ENCODE results near the gene USP15. TPM values are rescaled to one million over a fixed set of nuclear protein-coding genes. Genes with fewer than 3 reads are reported as not detected.
"Not testable (repeated sequence)": the region's sequence is repeated elsewhere in the genome, so short reads cannot be mapped to it uniquely, and the experiment has no call there.

The USP15 gene
- polyA plus RNA-seq, 3 donors: 45.0 to 48.3 (median 48.2) TPM

- no peak for DNase-seq
Measured at GRCh38 chr12:62317017-62317416, 56.8 kb downstream of the USP15 start.

- DNase-seq: no peak
Measured at GRCh38 chr12:62319058-62319457, 58.9 kb downstream of the USP15 start.

GRCh38 chr12:62320054-62320453, 59.9 kb downstream of the USP15 start:
- no peak for DNase-seq

GRCh38 chr12:62323386-62323785, 63.2 kb downstream of the USP15 start:
- no peak for DNase-seq

DNA sequence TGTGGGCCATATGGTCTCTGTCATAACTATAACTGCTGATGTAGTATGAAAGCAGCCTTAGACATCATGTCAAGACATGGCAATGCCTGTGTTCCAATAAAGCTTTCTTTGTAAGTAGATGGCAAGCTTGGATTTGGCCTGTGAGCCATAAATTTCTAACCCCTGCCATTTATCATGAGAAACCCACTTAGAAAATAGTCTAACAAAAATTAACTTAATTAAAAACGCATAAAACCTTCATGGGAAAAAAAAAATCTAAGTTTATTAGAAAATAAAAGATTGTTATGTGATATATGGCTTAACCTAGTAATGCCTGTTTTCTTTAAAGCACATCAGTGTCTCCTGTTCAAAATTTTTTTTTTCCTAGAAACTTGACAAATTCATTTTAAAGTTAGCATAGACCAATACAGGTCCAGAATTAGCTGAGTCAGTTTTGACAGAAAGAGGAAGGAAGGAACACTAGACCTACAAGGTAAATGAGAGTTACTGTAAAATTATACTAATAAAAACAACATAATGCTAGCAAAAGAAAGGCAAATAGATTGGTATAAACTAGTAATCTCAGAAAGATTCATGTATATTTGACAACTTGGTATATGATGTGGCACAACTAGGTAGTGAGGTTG, 68.2 kb downstream of the USP15 start:
- peak; percentile 8 for DNase-seq

- no peak for DNase-seq
Measured at GRCh38 chr12:62331306-62331705, 71.1 kb downstream of the USP15 start.

- DNase-seq: no peak
Measured at GRCh38 chr12:62332598-62332997, 72.4 kb downstream of the USP15 start.

GRCh38 chr12:62335057-62335456, 74.9 kb downstream of the USP15 start:
- no peak for DNase-seq

- DNase-seq: no peak
Measured at GRCh38 chr12:62335796-62336195, 75.6 kb downstream of the USP15 start.

DNA sequence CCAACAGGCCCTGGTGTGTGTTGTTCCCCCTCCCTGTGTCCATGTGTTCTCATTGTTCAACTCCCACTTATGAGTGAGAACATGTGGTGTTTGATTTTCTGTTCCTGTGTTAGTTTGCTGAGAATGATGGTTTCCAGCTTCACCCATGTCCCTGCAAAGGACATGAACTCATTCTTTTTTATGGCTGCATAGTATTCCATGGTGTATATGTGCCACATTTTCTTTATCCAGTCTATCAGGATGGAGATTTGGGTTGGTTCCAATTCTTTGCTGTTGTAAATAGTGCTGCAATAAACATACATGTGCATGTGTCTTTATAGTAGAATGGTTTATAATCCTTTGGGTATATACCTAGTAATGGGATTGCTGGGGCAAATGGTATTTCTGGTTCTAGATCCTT, 77.4 kb downstream of the USP15 start:
- DNase-seq: not testable (repeated sequence)

DNA sequence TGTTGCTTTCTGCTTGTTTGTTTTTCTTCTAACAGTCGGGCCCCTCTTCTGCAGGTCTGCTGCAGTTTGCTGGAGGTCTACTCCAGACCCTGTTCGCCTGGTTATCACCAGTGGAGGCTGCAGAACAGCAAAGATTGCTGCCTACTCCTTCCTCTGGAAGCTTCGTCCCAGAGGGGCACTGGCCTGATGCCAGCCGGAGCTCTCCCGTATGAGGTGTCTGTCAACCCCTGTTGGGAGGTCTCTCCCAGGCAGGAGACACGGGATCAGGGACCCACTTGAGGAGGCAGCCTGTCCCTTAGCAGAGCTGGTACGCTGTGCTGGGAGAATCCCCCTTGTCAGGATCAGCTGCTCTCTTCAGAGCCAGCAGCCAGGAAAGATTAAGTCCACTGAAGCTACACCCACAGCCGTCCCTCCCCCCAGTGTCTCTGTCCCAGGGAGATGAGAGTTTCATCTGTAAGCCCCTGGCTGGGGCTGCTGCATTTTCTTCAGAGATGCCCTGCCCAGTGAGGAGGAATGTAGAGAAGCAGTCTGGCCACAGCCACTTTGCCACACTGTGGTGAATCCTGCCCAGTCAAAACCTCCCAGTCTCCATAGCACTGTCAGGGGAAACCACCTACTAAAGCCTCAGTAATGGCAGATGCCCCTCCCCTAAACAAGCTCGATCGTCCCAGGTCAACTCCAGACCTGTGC, 82.6 kb downstream of the USP15 start:
- DNase-seq: not testable (repeated sequence)

GRCh38 chr12:62343304-62344120, 83.3 kb downstream of the USP15 start:
- DNase-seq: not testable (repeated sequence)

DNA sequence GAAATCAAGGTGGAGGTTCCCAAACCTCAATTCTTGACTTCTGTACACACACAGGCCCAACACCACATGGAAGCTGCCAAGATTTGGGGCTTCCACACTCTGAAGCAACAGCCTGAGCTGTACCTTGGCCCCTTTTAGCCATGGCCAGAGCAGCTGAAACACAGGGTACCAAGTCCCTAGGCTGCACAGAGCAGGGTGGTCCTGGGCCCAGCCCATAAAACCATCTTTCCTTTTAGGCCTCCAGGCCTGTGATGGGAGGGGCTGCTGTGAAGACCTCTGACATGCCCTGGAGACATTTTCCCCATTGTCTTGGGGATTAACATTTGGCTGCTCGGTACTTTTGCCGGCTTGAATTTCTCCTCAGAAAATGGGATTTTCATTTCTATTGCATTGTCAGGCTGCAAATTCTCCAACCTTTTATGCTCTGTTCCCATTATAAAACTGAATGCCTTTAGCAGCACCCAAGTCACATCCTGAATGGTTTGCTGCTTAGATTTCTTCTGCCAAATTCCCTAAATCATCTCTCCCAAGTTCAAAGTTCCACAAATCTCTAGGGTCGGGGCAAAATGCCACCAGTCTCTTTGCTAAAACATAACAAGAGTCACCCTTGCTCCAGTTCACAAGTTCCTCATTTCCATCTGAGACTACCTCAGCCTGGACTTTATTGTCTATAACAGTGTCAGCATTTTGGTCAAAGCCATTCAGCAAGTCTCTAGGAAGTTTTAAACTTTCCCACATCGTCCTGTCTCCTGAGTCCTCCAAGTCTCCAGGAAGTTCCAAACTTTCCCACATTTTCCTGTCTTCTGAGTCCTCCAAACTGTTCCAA, 84.7 kb downstream of the USP15 start:
- not testable (repeated sequence) for DNase-seq

- no peak for DNase-seq
Measured at GRCh38 chr12:62345667-62346066, 85.5 kb downstream of the USP15 start.

DNA sequence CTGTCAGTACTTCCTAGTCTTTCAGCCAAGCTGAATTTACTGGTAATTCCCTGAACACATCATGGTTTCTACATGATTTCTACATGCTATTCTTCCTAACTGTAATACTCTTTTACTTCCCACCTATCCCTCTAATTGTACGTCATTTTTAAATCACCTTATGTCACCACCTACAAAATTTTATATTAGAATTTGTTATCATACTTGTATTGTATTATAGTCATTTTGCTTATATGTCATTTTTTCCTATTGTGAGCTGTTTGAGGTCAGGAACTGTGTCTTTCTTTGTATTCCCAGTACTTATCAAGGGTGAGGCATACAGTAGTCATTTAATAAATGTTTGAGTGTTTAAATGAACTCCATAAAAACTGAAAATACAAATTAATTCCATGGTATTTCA, 86.6 kb downstream of the USP15 start:
- no peak for DNase-seq

- DNase-seq: peak; percentile 2
Measured at GRCh38 chr12:62347922-62348650, 87.9 kb downstream of the USP15 start.

DNA sequence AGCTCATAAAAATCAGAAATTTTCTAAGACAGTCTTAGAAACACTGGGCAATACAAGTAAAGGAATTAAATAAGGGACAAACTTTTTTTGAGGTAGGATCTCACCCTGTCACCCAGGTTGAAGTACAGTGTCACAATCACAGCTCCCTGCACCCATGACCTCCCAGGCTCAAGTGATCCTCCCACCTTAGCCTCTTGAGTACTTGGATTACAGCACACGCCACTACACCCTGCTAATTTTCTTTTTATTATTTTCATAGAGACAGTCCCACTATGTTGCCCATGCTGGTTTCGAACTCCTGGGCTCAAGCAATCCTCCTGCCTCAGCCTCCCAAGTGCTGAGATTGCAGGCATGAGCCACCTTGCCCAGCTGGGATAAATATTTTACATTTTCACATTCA, 90.3 kb downstream of the USP15 start:
- DNase-seq: no peak

GRCh38 chr12:62351326-62351725, 91.1 kb downstream of the USP15 start:
- no peak for DNase-seq

DNA sequence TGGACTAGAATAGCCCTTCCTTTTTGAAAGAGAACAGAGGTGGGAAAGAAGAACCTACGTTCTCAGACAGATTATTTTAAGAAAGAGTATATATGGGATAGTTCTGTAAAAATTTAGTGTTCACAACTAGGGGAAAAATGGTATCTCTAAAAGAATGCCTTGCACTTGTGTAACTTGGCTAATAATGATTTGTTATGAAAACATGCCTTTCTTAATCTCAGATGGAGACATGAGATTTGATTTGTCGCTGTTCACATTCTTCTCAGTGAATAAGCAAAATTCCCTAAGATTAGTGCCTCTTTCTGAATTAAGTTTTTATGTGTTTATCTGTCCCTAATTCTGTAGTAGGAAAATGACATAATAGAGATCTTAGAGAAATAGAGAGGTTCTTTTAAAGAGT, 100.8 kb downstream of the USP15 start:
- no peak for DNase-seq

DNA sequence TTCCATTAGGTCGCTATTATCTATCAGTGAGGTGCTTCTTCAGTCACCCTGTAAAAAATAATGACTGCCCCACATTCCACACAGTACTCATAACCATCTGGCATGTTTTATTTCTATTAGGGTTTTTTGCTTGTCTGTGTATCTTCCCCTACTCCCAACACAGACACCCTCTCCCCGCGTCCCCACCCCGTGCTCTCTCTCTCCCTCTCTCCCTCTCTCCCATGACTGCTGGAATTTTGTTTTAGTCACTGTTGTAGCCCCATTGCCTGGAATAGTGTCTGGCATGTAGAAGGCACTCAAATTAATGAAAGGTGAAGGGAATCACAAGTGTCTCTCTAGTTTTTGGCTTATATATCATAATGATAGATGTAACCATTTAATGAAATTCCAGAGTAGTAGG, 103.3 kb downstream of the USP15 start:
- DNase-seq: no peak

DNA sequence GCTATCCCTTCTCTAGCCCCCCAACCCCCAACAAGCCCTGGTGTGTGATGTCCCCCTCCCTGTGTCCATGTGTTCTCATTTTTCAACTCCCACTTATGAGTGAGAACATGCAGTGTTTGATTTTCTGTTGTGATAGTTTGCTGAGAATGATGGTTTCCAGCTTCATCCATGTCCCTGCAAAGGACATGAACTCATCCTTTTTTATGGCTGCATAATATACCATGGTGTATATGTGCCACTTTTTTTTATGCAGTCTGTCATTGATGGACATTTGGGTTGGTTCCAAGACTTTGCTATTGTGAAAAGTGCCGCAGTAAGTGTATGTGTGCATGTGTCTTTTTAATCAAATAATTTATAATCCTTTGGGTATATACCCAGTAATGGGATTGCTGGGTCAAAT, 104.5 kb downstream of the USP15 start:
- DNase-seq: not testable (repeated sequence)

Data from renal pelvis (tissue), 4 donors.